Thyroid gland (tissue), 4 donors: Measurements from ENCODE around the gene TTC38. TPM values are rescaled to one million over a fixed set of nuclear protein-coding genes. Genes with fewer than 3 reads are reported as not detected.

Experiments
- DNase-seq, 2 donors: peaks; one replicate each; pipeline ENCODE4 v3.0.0-alpha.2; 2019
- H3K27ac ChIP-seq, 3 donors: fragments of 200-600 bp; sonication (generic); 1 replicate in 2 of 3; 2 replicates in 1 of 3; pipeline ENCODE4 v1.5.1; 2016 to 2019; ENCODE audit warnings: mild to moderate bottlenecking in 1 of 3, moderate library complexity in 1 of 3
- H3K27me3 ChIP-seq: fragments of 200-600 bp; sonication (generic); one replicate; pipeline ENCODE4 v1.5.1; 2019
- H3K36me3 ChIP-seq, 2 donors: fragments of 200-600 bp; sonication (generic); one replicate each; pipeline ENCODE4 v1.5.1; 2016 to 2019
- H3K4me1 ChIP-seq, 2 donors: fragments of 200-600 bp; sonication (generic); one replicate each; pipeline ENCODE4 v1.5.1; 2017 to 2019
- H3K4me3 ChIP-seq, 3 donors: fragments of 200-600 bp; sonication (generic); replicated peaks in 1 of 3; 1 replicate in 2 of 3; 2 replicates in 1 of 3; pipeline ENCODE4 v1.5.1; 2016; ENCODE audit warnings: mild to moderate bottlenecking in 1 of 3
- H3K9me3 ChIP-seq: fragments of 200-600 bp; sonication (generic); one replicate; pipeline ENCODE4 v1.5.1; 2017
- CTCF ChIP-seq, 6 experiments: fragments of 200-600 bp in 3 of 6; fragments of 450-650 bp in 3 of 6; sonication (generic) in 3 of 6; IDR thresholded peaks; one replicate each; pipeline ENCODE4 v1.5.1; 2016 to 2019; ENCODE audit warnings: antibody characterized with exemption in 6 of 6, mild to moderate bottlenecking in 2 of 6, inconsistent platforms in 1 of 6, moderate library complexity in 1 of 6
- POLR2A ChIP-seq, 2 donors: fragments of 450-650 bp; IDR thresholded peaks; one replicate each; pipeline ENCODE4 v1.6.1; 2017; ENCODE audit warnings: antibody characterized with exemption in 2 of 2, mild to moderate bottlenecking in 2 of 2, moderate library complexity in 1 of 2
- WGBS, 2 donors: methylation state at CpG; one replicate each; pipeline ENCODE4 v1.1.5; 2017; 5-methylcytosine and 5-hydroxymethylcytosine counted together
- intact Hi-C: fragments of 100-400 bp; cut with DNase I; formaldehyde crosslinking; loops from one replicate; pipeline ENCODE4 v1.15.1; 2023
- total RNA-seq, 4 donors: library from RNA; depleted of rRNA; stranded (reverse); fragments of >200 nt; gene quantifications; one replicate each; pipeline ENCODE4 v1.2.3, GENCODE V29; 2016

TTC38 gene
- total RNA-seq: 10 to 100 TPM; 30.2 to 81.9 (median 51.1) TPM

DNA sequence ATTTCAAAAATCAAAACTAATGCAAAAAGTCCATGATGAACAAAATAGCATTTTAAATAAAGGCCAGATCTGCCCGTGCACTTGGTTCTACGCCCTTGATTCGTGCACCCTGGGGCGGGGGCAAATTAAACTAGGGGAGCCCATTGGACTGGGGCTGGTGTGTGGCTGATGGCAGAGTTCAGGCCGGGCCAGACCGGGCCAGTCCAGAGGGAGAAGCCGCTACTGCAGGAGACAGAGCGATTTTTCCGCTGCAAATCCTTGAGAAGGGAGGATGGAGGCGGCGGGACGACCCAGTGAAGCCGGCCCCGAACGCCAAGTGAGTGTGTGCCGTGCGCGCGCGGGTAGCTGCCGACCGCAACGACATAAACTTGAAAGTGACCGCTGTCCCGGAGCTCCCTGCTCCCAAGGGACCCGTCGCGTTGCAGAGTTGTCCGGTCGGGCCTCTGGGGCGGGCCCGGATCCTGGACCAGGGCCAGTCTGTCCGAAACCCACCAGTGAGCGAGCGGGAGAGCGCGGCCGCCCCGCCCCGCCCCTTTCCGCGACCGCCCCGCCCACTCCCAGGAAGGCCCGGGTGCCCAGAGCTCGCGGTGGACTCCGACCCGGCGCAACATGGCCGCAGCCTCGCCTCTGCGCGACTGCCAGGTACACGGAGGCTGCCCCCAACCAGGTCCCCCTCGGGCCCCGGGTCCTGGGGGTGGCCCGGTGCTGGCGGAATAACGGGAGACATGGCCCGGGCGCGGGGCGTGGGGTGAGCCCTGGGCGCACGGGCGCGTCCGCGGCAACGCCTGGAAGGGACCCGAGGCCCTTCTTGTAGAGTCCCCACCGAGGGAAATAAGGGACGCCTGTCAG is at the start of gene TTC38:
Gene TTC38, plus strand, starts transcription at position 578 of the 849 bp plus-strand sequence. Its CDS starts 32 bp downstream, at position 610.
- WGBS, 2 donors: 1 to 2% methylated on average over 8 to 31 of the region's 74 CpGs
- H3K4me1 ChIP-seq: peaks cover 9 to 21% of the 10 kb centered on the region in 2 donors
- peak within 1 kb of the TSS; percentile 68 to 81 (median 68) for H3K4me3 ChIP-seq
- TF ChIP-seq POLR2A (IDR thresholded peaks at IDR 0.05): peak in 1 of 2 donors; percentile 77
- no peak for TF ChIP-seq CTCF (IDR thresholded peaks at IDR 0.05)
- peak within 1 kb of the TSS; percentile 53 to 81 (median 80) for H3K27ac ChIP-seq
- H3K27me3 ChIP-seq: no peaks in the 10 kb centered on the region
- peaks cover under 1 to 4% of the 10 kb centered on the region in 2 donors for H3K36me3 ChIP-seq
- peak; percentile 95 to 96 for DNase-seq
- intact Hi-C loops: no loop called here
- H3K9me3 ChIP-seq: no peaks in the 10 kb centered on the region

DNA sequence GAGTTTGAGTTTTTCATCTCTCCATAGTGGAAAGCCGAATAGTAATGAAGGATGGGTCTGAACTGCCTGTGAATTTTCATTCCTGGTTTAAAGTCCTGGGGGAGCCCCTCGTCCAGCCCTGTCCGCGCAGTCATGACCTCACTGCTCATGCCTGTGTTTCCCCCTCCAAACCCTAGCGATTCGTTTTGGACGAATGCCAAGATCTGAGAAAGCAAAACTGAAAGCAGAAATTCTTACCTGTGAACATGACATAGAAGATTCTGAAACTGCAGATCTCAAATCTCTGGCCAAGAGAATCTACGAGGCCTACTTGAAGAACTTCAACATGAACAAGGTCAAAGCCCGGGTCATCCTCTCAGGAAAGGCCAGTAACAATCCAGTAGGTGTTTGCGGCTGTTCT is 48.2 kb upstream of the TTC38 start:
- Histone ChIP-seq H3K36me3 (peaks cover 13 to 48% of the 10 kb centered on the region in 2 donors), H3K4me1 (no peaks in the 10 kb centered on the region), H3K4me3 (no peak overlapping the region), H3K27ac (no peak overlapping the region), H3K9me3 (no peaks in the 10 kb centered on the region), H3K27me3 (no peaks in the 10 kb centered on the region)
- 77 to 79% methylated on average over 10 of the region's 10 CpGs for WGBS, 2 donors
- intact Hi-C loops: no loop called here
- DNase-seq: no peak
- no peak for TF ChIP-seq CTCF (IDR thresholded peaks at IDR 0.05)
- TF ChIP-seq POLR2A (IDR thresholded peaks at IDR 0.05): no peak

- Histone ChIP-seq H3K36me3 (peaks cover 13 to 39% of the 10 kb centered on the region in 2 donors), H3K4me3 (no peak overlapping the region), H3K4me1 (no peaks in the 10 kb centered on the region), H3K9me3 (no peaks in the 10 kb centered on the region), H3K27me3 (no peaks in the 10 kb centered on the region), H3K27ac (no peak overlapping the region)
- no peak for DNase-seq
- no peak for TF ChIP-seq CTCF (IDR thresholded peaks at IDR 0.05)
- 94 to 95% methylated on average over 5 of the region's 5 CpGs for WGBS, 2 donors
- intact Hi-C loops: no loop called here
Observed at GRCh38 chr22:46220921-46221320, 46.9 kb upstream of the TTC38 start.

- no peaks in the 10 kb centered on the region for H3K27me3 ChIP-seq
- no peaks in the 10 kb centered on the region for H3K4me1 ChIP-seq
- DNase-seq: no peak
- no peak overlapping the region for H3K27ac ChIP-seq
- TF ChIP-seq CTCF (IDR thresholded peaks at IDR 0.05) (no peak), POLR2A (IDR thresholded peaks at IDR 0.05) (no peak)
- 87 to 89% methylated on average over 20 to 23 of the region's 23 CpGs for WGBS, 2 donors
- intact Hi-C loops: no loop called here
- peaks cover 0 to 26% of the 10 kb centered on the region in 2 donors for H3K36me3 ChIP-seq
- no peaks in the 10 kb centered on the region for H3K9me3 ChIP-seq
- no peak overlapping the region for H3K4me3 ChIP-seq
Observed at GRCh38 chr22:46224044-46224897, 43.5 kb upstream of the TTC38 start.
